Lower leg skin (tissue), 3 donors: ENCODE data around the gene LIPE.

Source experiments
- POLR2A ChIP-seq, 2 donors: fragments of 450-650 bp; IDR thresholded peaks; one replicate each; pipeline ENCODE4 v1.6.1; 2016 to 2017; ENCODE audit warnings: antibody characterized with exemption in 2 of 2, mild to moderate bottlenecking in 1 of 2, moderate library complexity in 1 of 2
- TF ChIP-seq, protein P1 (sequence below), 3 donors: fragments of 450-650 bp; IDR thresholded peaks; one replicate each; pipeline ENCODE4 v1.5.1; 2016; ENCODE audit warnings: antibody characterized with exemption in 3 of 3, mild to moderate bottlenecking in 3 of 3, moderate library complexity in 2 of 3

DNA sequence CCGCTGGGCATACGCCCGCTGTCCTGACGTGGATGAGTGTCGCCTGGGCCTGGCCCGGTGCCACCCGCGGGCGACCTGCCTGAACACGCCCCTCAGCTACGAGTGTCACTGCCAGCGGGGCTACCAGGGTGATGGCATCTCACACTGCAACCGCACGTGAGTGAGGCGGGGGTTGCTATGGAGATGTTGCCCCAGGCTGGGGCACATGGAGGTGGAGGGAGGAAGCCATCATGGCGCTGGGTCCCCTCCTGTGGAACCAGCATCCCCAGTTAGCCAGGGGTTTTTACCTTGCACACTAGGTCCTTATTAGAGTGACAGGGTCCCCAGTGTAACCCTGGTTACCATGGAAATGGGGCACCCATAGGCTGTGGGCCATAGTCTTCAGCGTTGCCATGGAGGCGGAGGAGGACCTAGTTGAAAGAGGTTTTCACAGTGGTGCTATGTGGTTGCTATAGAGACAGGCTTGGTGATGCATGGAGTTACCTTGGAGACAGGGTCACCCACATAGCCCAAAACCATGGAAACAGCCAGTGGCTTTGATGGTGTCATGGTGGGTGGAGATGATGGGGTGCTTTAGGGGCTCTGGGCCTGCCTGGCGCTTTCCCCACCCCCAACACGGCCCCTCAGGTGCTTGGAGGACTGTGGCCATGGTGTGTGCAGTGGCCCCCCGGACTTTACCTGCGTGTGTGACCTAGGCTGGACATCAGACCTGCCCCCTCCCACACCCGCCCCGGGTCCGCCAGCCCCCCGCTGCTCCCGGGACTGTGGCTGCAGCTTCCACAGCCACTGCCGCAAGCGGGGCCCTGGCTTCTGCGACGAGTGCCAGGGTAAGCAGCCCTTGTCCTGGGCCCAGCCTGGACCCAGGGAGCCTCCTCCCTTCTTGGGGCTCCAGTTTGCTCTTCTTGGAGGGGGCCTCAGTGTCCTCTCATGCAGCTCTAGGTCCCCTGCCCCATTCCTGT, 74.6 kb downstream of the LIPE start:
- TF ChIP-seq, protein P1, sequence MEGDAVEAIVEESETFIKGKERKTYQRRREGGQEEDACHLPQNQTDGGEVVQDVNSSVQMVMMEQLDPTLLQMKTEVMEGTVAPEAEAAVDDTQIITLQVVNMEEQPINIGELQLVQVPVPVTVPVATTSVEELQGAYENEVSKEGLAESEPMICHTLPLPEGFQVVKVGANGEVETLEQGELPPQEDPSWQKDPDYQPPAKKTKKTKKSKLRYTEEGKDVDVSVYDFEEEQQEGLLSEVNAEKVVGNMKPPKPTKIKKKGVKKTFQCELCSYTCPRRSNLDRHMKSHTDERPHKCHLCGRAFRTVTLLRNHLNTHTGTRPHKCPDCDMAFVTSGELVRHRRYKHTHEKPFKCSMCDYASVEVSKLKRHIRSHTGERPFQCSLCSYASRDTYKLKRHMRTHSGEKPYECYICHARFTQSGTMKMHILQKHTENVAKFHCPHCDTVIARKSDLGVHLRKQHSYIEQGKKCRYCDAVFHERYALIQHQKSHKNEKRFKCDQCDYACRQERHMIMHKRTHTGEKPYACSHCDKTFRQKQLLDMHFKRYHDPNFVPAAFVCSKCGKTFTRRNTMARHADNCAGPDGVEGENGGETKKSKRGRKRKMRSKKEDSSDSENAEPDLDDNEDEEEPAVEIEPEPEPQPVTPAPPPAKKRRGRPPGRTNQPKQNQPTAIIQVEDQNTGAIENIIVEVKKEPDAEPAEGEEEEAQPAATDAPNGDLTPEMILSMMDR (IDR thresholded peaks at IDR 0.05) = no peak
- no peak for TF ChIP-seq POLR2A (IDR thresholded peaks at IDR 0.05)
